DND-41 (cell line): ENCODE measurements around the gene SMIM43.

Source experiments
- EZH2 ChIP-seq: IDR thresholded peaks from 3 replicates; pipeline ENCODE4 v1.6.1; 2012; ENCODE audit warnings: borderline replicate concordance, low read depth, mild to moderate bottlenecking, moderate library complexity, low read length, inconsistent platforms; ENCODE audit not compliant: severe bottlenecking
- TF ChIP-seq, protein P1 (sequence below): IDR thresholded peaks from 2 replicates; pipeline ENCODE4 v1.5.1; 2012; ENCODE audit warnings: borderline replicate concordance, low read length, moderate library complexity, mild to moderate bottlenecking; ENCODE audit not compliant: poor library complexity, severe bottlenecking; ENCODE audit errors: extremely low read depth

DNA sequence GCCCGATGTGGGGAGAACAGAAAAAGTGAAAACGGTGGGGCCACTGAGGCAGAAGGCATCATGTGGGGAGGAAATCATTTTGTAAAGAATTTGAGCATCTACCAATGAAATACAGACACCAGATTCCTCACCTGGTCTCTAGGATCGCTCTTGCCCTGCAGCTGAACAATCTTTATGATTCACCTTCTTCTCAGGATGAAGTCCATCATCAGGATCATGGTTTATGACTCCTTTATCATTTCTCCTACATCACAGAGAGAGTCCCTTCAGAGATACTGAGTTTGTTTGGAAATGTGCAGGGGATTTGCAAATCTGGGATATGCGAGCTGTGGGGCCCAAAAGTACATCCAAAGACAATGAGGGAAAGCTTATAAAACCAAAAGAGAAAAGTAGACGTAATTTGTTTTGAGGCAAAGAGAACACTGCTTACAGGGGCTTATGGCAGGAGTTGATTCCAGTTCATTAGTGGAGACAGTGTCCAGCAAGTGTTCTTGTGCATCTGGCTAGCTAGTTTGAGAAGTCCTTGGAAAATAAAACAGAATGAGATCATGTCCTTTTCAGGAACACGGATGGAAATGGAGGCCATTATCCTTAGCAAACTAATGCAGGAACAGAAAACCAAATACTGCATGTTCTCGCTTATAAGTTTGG is 52.8 kb downstream of the SMIM43 start:
- TF ChIP-seq, protein P1, sequence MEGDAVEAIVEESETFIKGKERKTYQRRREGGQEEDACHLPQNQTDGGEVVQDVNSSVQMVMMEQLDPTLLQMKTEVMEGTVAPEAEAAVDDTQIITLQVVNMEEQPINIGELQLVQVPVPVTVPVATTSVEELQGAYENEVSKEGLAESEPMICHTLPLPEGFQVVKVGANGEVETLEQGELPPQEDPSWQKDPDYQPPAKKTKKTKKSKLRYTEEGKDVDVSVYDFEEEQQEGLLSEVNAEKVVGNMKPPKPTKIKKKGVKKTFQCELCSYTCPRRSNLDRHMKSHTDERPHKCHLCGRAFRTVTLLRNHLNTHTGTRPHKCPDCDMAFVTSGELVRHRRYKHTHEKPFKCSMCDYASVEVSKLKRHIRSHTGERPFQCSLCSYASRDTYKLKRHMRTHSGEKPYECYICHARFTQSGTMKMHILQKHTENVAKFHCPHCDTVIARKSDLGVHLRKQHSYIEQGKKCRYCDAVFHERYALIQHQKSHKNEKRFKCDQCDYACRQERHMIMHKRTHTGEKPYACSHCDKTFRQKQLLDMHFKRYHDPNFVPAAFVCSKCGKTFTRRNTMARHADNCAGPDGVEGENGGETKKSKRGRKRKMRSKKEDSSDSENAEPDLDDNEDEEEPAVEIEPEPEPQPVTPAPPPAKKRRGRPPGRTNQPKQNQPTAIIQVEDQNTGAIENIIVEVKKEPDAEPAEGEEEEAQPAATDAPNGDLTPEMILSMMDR, result no peak
- TF ChIP-seq EZH2, result no peak
